ENCODE measurements around the gene PPFIBP1.

- no peak for TF ChIP-seq CTCF (IDR thresholded peaks at IDR 0.05)
- no peak for TF ChIP-seq POLR2AphosphoS5 (IDR thresholded peaks at IDR 0.05)
- TF ChIP-seq POLR2A (IDR thresholded peaks at IDR 0.05) = no peak
- TF ChIP-seq EP300 (IDR thresholded peaks at IDR 0.05) = no peak
These were observed 185.4 kb downstream of the PPFIBP1 start for GRCh38 chr12:27709212-27709931.

All from upper lobe of left lung (tissue), 4 donors.